A549 treated with DMSO at 1 μM for 4 hours (cell line): ENCODE measurements around the gene CRISP3. TPM values are rescaled to one million over a fixed set of nuclear protein-coding genes. Genes with fewer than 3 reads are reported as not detected.

Experiments used
- total RNA-seq: library from RNA; stranded (reverse); fragments of 200-300 nt; extraction: Qiagen RNA extraction; gene quantifications from 5 replicates; pipeline ENCODE4 v1.2.3, GENCODE V29; 2022; ENCODE audit warnings: low read depth

Gene CRISP3
- not detected in 5 replicates for total RNA-seq

DNA sequence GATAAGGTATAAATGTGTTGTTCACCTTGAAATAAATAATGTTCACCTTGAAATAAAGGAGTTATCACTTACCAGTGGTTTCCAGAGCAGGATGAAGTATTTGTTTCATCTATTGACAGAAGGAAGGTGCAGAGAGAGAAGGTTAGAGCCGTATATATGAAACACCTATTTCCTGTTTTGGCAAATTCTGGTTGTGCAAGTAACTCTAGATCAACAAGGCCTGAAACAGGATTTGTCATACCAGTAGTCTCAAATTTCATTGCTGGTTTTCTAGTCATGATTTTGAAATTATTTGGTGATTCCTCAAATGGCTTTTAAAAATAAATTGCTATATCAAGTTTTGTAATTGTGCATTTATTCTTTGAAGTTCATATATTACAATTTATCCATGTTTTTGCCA is at the start of gene CRISP3:
CRISP3 (minus strand) TSS at position 130 of the 400 bp plus-strand sequence; CDS start at position 109, 21 bp downstream.

GRCh38 chr6:49787176-49787575 is 43.0 kb upstream of the CRISP3 start, which contains the start of gene PGK2:
Gene PGK2 (minus strand): TSS chr6:49787285. CDS start chr6:49787187, 98 bp downstream.

GRCh38 chr6:49713346-49713745 is 30.8 kb downstream of the CRISP3 start, which contains the start of gene CRISP2:
Gene CRISP2 (minus strand): TSS chr6:49713543. CDS start chr6:49709196, 4,347 bp downstream.

Other genes with a start within 250 kb of the CRISP3 start
- gene GLYATL3, start 244.5 kb downstream of the CRISP3 start, total RNA-seq, result not detected in 5 replicates
- gene C6orf141, start 193.7 kb downstream of the CRISP3 start, total RNA-seq, result 21.2 to 29.9 TPM (median 24.9 TPM) in 5 replicates
- gene RHAG, start 107.5 kb downstream of the CRISP3 start, total RNA-seq, result 0.05 to 0.07 TPM in 2 of 5 replicates, not detected in the others
- gene CRISP2, start 30.8 kb downstream of the CRISP3 start, total RNA-seq, result not detected in 5 replicates
- not detected in 5 replicates for gene PGK2, start 42.9 kb upstream of the CRISP3 start, total RNA-seq
- not detected in 5 replicates for gene CRISP1, start 122.1 kb upstream of the CRISP3 start, total RNA-seq
- gene DEFB114, start 219.8 kb upstream of the CRISP3 start, total RNA-seq, result not detected in 5 replicates
- not detected in 5 replicates for gene DEFB113, start 225.2 kb upstream of the CRISP3 start, total RNA-seq